ENCODE data around the gene THSD7A. TPM values are rescaled to one million over a fixed set of nuclear protein-coding genes. Genes with fewer than 3 reads are reported as not detected.

Gene THSD7A
- total RNA-seq, 1 donor from 2014 or later, result 0.28 TPM

DNA sequence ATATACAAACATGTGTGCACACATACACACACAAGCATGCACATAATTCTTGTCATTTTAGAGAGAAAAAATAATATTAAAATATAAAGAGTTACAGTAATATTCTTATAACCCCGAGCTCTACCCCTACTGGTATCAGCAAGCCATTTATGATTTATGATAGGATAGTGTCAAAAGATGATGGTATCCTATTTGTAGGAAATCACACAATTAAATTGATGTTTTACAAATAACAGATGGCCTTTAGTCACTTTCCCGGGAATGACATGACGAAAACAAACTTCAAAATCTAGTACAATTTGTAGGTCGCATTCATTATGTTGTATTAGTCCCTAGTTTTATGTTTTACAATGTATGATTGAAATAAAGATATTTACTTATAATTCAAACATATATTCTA lies 36.8 kb downstream of the THSD7A start:
- no peak overlapping the region for H3K4me3 ChIP-seq
- H3K9me3 ChIP-seq (ENCODE audit: low read depth), result no peaks in the 10 kb centered on the region
- H3K27me3 Mint-ChIP-seq (ENCODE audit: insufficient read depth, low read depth), result no peaks in the 10 kb centered on the region
- H3K27ac Mint-ChIP-seq, result no peak overlapping the region
- no peaks in the 10 kb centered on the region for H3K36me3 ChIP-seq
- no peaks in the 10 kb centered on the region for H3K4me1 ChIP-seq
- H3K4me1 Mint-ChIP-seq, result peaks cover 4% of the 10 kb centered on the region
- H3K79me2 ChIP-seq (ENCODE audit: low read depth), result no peaks in the 10 kb centered on the region
- no peak overlapping the region for H3K27ac ChIP-seq
- no peak overlapping the region for H2AFZ ChIP-seq (replicated peaks)
- no peaks in the 10 kb centered on the region for H3K27me3 ChIP-seq
- TF ChIP-seq EZH2phosphoT487 (IDR thresholded peaks at IDR 0.05) (no peak), EZH2 (IDR thresholded peaks at IDR 0.05) (no peak)
- TF ChIP-seq, protein P1, sequence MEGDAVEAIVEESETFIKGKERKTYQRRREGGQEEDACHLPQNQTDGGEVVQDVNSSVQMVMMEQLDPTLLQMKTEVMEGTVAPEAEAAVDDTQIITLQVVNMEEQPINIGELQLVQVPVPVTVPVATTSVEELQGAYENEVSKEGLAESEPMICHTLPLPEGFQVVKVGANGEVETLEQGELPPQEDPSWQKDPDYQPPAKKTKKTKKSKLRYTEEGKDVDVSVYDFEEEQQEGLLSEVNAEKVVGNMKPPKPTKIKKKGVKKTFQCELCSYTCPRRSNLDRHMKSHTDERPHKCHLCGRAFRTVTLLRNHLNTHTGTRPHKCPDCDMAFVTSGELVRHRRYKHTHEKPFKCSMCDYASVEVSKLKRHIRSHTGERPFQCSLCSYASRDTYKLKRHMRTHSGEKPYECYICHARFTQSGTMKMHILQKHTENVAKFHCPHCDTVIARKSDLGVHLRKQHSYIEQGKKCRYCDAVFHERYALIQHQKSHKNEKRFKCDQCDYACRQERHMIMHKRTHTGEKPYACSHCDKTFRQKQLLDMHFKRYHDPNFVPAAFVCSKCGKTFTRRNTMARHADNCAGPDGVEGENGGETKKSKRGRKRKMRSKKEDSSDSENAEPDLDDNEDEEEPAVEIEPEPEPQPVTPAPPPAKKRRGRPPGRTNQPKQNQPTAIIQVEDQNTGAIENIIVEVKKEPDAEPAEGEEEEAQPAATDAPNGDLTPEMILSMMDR (IDR thresholded peaks at IDR 0.05), result no peak
- no peaks in the 10 kb centered on the region for H3K9me3 Mint-ChIP-seq
- no peak for DNase-seq (ENCODE audit: low spot score)
- H3K4me2 ChIP-seq, result no peak overlapping the region
- no peak overlapping the region for H3K9ac ChIP-seq
- H4K20me1 ChIP-seq (ENCODE audit: low read depth), result no peaks in the 10 kb centered on the region
- no peak overlapping the region for H3K4me3 Mint-ChIP-seq
- no peaks in the 10 kb centered on the region for H3F3A ChIP-seq (ENCODE audit: low read depth)
- H3K36me3 Mint-ChIP-seq, result no peaks in the 10 kb centered on the region

DNA sequence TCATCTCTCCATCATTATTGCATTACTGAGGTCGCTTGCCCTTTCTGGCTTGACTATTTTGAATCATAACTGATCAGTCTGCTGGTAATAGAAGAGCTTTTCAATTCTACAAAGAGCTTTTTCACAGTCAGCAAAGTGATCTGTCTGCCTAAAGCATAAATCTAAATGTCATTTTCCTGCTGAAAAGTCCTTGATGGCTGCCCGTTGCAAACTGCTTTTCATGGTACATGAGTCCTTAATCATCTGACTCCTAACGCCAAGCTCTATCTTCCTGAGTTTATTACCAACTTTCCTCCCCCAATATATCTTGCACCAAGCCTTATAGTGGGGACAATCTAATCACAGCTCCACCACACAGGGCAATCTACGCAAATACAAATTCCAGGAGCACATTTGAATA lies 39.8 kb downstream of the THSD7A start:
- no peak for DNase-seq (ENCODE audit: low spot score)
- no peaks in the 10 kb centered on the region for H4K20me1 ChIP-seq (ENCODE audit: low read depth)
- Mint-ChIP-seq H3K27ac (no peak overlapping the region), H3K9me3 (no peaks in the 10 kb centered on the region), H3K36me3 (no peaks in the 10 kb centered on the region), H3K4me3 (no peak overlapping the region), H3K4me1 (peaks cover 4% of the 10 kb centered on the region), H3K27me3 (ENCODE audit: insufficient read depth, low read depth) (no peaks in the 10 kb centered on the region)
- no peak overlapping the region for H3K4me3 ChIP-seq
- no peaks in the 10 kb centered on the region for H3K4me1 ChIP-seq
- H3K9ac ChIP-seq, result no peak overlapping the region
- H2AFZ ChIP-seq (replicated peaks), result peak overlapping the region; percentile 69
- TF ChIP-seq, protein P1 (IDR thresholded peaks at IDR 0.05), result no peak
- no peak for TF ChIP-seq EZH2 (IDR thresholded peaks at IDR 0.05)
- no peak for TF ChIP-seq EZH2phosphoT487 (IDR thresholded peaks at IDR 0.05)
- no peaks in the 10 kb centered on the region for H3K27me3 ChIP-seq
- H3K36me3 ChIP-seq, result no peaks in the 10 kb centered on the region
- no peaks in the 10 kb centered on the region for H3K9me3 ChIP-seq (ENCODE audit: low read depth)
- no peak overlapping the region for H3K4me2 ChIP-seq
- no peaks in the 10 kb centered on the region for H3F3A ChIP-seq (ENCODE audit: low read depth)
- no peak overlapping the region for H3K27ac ChIP-seq
- no peaks in the 10 kb centered on the region for H3K79me2 ChIP-seq (ENCODE audit: low read depth)

DNA sequence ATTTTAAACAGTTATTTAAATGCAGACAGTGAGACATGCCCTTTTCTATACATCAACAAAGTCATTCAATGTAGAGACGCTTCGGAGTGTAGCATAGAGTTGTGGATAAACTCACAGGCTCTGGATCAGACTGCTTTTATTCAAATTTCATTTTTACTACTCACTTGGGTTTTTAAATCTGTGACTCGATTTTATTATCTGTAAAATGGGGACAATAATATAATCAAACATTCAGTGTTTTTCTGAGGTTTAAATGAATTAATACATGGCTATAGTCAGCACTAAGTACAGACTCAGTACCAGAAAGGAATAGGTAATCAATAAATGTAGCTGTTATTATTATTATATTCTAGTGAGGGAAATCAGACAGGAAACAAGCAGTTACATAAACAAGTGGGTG lies 43.4 kb downstream of the THSD7A start:
- Histone ChIP-seq H3K36me3 (no peaks in the 10 kb centered on the region), H3K9me3 (ENCODE audit: low read depth) (no peaks in the 10 kb centered on the region), H2AFZ (replicated peaks) (no peak overlapping the region), H3K4me3 (no peak overlapping the region), H3F3A (ENCODE audit: low read depth) (no peaks in the 10 kb centered on the region), H3K79me2 (ENCODE audit: low read depth) (no peaks in the 10 kb centered on the region), H3K9ac (no peak overlapping the region), H3K27ac (no peak overlapping the region), H4K20me1 (ENCODE audit: low read depth) (no peaks in the 10 kb centered on the region), H3K27me3 (no peaks in the 10 kb centered on the region), H3K4me2 (no peak overlapping the region), H3K4me1 (no peaks in the 10 kb centered on the region)
- H3K4me1 Mint-ChIP-seq, result no peaks in the 10 kb centered on the region
- TF ChIP-seq EZH2phosphoT487 (IDR thresholded peaks at IDR 0.05) (no peak), EZH2 (IDR thresholded peaks at IDR 0.05) (no peak)
- TF ChIP-seq, protein P1 (IDR thresholded peaks at IDR 0.05), result no peak
- H3K36me3 Mint-ChIP-seq, result no peaks in the 10 kb centered on the region
- H3K9me3 Mint-ChIP-seq, result no peaks in the 10 kb centered on the region
- no peaks in the 10 kb centered on the region for H3K27me3 Mint-ChIP-seq (ENCODE audit: insufficient read depth, low read depth)
- H3K27ac Mint-ChIP-seq, result no peak overlapping the region
- no peak for DNase-seq (ENCODE audit: low spot score)
- H3K4me3 Mint-ChIP-seq, result no peak overlapping the region

Data from neural progenitor cell (in vitro differentiated cells).